Measurements from ENCODE around the gene CHST8.

The CHST8 gene

GRCh38 chr19:33667141-33667650, 45.4 kb downstream of the CHST8 start:
- TF ChIP-seq TAF1 (IDR thresholded peaks at IDR 0.05; ENCODE audit: borderline replicate concordance, insufficient read depth, low read length) (no peak), REST (IDR thresholded peaks at IDR 0.05; ENCODE audit: insufficient read depth in 1 of 2, low read depth in 2 of 2, low read length in 2 of 2) (no peak), POLR2AphosphoS5 (IDR thresholded peaks at IDR 0.05; ENCODE audit: low read depth, low read length) (no peak), FOXP2 (optimal IDR thresholded peaks at IDR 0.05; ENCODE audit: borderline replicate concordance, extremely low read depth, extremely low read length, insufficient read depth) (no peak), SIN3A (IDR thresholded peaks at IDR 0.05; ENCODE audit: borderline replicate concordance, insufficient read depth, low read length) (no peak)

- TF ChIP-seq SIN3A (IDR thresholded peaks at IDR 0.05; ENCODE audit: borderline replicate concordance, insufficient read depth, low read length) (no peak), TAF1 (IDR thresholded peaks at IDR 0.05; ENCODE audit: borderline replicate concordance, insufficient read depth, low read length) (no peak), REST (IDR thresholded peaks at IDR 0.05; ENCODE audit: insufficient read depth in 1 of 2, low read depth in 2 of 2, low read length in 2 of 2) (no peak), POLR2AphosphoS5 (IDR thresholded peaks at IDR 0.05; ENCODE audit: low read depth, low read length) (no peak)
Measured at GRCh38 chr19:33667881-33668280, 46.1 kb downstream of the CHST8 start.

- TF ChIP-seq REST (IDR thresholded peaks at IDR 0.05; ENCODE audit: insufficient read depth in 1 of 2, low read depth in 2 of 2, low read length in 2 of 2) (no peak), FOXP2 (optimal IDR thresholded peaks at IDR 0.05; ENCODE audit: borderline replicate concordance, extremely low read depth, extremely low read length, insufficient read depth) (no peak), TAF1 (IDR thresholded peaks at IDR 0.05; ENCODE audit: borderline replicate concordance, insufficient read depth, low read length) (no peak), POLR2AphosphoS5 (IDR thresholded peaks at IDR 0.05; ENCODE audit: low read depth, low read length) (no peak), SIN3A (IDR thresholded peaks at IDR 0.05; ENCODE audit: borderline replicate concordance, insufficient read depth, low read length) (no peak)
Measured at GRCh38 chr19:33668968-33669367, 47.2 kb downstream of the CHST8 start.

- TF ChIP-seq POLR2AphosphoS5 (IDR thresholded peaks at IDR 0.05; ENCODE audit: low read depth, low read length) (no peak), SIN3A (IDR thresholded peaks at IDR 0.05; ENCODE audit: borderline replicate concordance, insufficient read depth, low read length) (no peak), FOXP2 (optimal IDR thresholded peaks at IDR 0.05; ENCODE audit: borderline replicate concordance, extremely low read depth, extremely low read length, insufficient read depth) (no peak), REST (IDR thresholded peaks at IDR 0.05; ENCODE audit: insufficient read depth in 1 of 2, low read depth in 2 of 2, low read length in 2 of 2) (no peak), TAF1 (IDR thresholded peaks at IDR 0.05; ENCODE audit: borderline replicate concordance, insufficient read depth, low read length) (no peak)
Measured at GRCh38 chr19:33669376-33669775, 47.6 kb downstream of the CHST8 start.

- TF ChIP-seq TAF1 (IDR thresholded peaks at IDR 0.05; ENCODE audit: borderline replicate concordance, insufficient read depth, low read length), result no peak
- TF ChIP-seq SIN3A (IDR thresholded peaks at IDR 0.05; ENCODE audit: borderline replicate concordance, insufficient read depth, low read length), result no peak
- TF ChIP-seq REST (IDR thresholded peaks at IDR 0.05; ENCODE audit: insufficient read depth in 1 of 2, low read depth in 2 of 2, low read length in 2 of 2), result no peak
- no peak for TF ChIP-seq POLR2AphosphoS5 (IDR thresholded peaks at IDR 0.05; ENCODE audit: low read depth, low read length)
- TF ChIP-seq FOXP2 (optimal IDR thresholded peaks at IDR 0.05; ENCODE audit: borderline replicate concordance, extremely low read depth, extremely low read length, insufficient read depth), result no peak
Measured at GRCh38 chr19:33670398-33670797, 48.6 kb downstream of the CHST8 start.
